ENCODE results near the gene ENTPD8.
A peak's percentile ranks its signal among the peaks of the same experiment; 100 is the strongest.
"Not testable (repeated sequence)": the region's sequence is repeated elsewhere in the genome, so short reads cannot be mapped to it uniquely, and the experiment has no call there.

Gene ENTPD8

DNA sequence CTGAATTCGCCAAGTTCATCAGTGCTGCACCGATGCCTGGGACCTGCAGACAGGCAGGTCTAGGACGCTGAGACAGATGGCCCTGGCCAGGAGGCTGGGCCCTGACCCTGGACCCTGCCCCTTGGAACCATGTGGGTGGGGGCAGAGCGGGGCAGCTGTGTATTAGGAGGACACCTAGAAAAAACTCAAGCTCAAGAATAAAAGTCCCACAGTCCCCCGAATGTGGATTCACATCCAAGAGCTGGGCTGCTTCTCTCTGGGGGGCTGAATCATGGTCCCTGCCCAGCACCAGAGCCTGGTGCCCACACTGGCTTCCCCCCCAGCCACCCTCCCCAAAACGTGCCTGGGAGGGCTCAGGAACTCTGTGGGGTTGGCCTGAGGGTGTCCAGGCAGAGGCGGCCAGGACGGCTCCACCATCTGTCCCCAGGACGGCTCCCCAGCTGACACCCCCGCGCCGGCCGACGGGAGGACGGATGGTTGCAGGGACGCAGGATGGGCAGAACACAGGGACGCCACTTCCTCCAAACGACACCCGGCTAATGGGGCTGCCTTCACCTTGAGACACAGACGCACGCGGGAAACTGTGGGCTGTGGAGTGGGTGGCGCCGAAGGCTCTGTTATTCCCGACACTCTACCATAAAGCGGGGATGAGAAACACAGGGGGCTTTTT is 53.1 kb downstream of the ENTPD8 start:
- Histone ChIP-seq H3K9me3 (replicated peaks in 1 of 2; ENCODE audit: control insufficient read depth in 2 of 2, insufficient read depth in 1 of 2, low read depth in 1 of 2, low read length in 2 of 2) (peaks cover 0 to 2% of the 10 kb centered on the region in 2 donors), H2AFZ (ENCODE audit: low read length) (no peak overlapping the region), H3K9ac (ENCODE audit: low read depth, low read length, poor library complexity) (peak overlapping the region; percentile 24), H3K4me2 (ENCODE audit: insufficient read depth, low read length, poor library complexity, severe bottlenecking) (no peak overlapping the region), H2BK15ac (ENCODE audit: low read length) (no peak overlapping the region), H4K91ac (ENCODE audit: low read depth, low read length, poor library complexity) (no peak overlapping the region), H2BK5ac (ENCODE audit: low read length) (peak overlapping the region; percentile 5), H2BK120ac (ENCODE audit: low read depth, low read length) (no peak overlapping the region), H3K79me1 (ENCODE audit: low read depth, low read length) (peaks cover 12% of the 10 kb centered on the region), H2AK5ac (ENCODE audit: low read depth, low read length) (peak overlapping the region; percentile 90), H3K23ac (ENCODE audit: low read depth, low read length, poor library complexity) (peak overlapping the region; percentile 17), H3K18ac (ENCODE audit: low read length) (no peak overlapping the region), H3K4me1 (ENCODE audit: control insufficient read depth in 2 of 2, insufficient read depth in 1 of 2, low read depth in 1 of 2, low read length in 2 of 2) (peaks cover 4 to 27% of the 10 kb centered on the region in 2 donors), H3K27me3 (ENCODE audit: control insufficient read depth in 3 of 3, insufficient read depth in 3 of 3, low read depth in 1 of 3, low read length in 3 of 3) (no peaks in the 10 kb centered on the region), H3K14ac (ENCODE audit: low read length) (peak overlapping the region; percentile 84), H3K4me3 (ENCODE audit: low read length in 2 of 2) (no peak overlapping the region), H2BK12ac (ENCODE audit: low read length) (no peak overlapping the region), H3K4ac (ENCODE audit: low read length) (no peak overlapping the region), H3K27ac (replicated peaks; ENCODE audit: low read length) (no peak overlapping the region), H4K8ac (ENCODE audit: low read depth, low read length) (no peak overlapping the region), H3K36me3 (replicated peaks in 1 of 2; ENCODE audit: control insufficient read depth in 2 of 2, insufficient read depth in 2 of 2, low read length in 2 of 2) (peaks cover 2 to 6% of the 10 kb centered on the region in 2 donors)
- DNase-seq (ENCODE audit: low spot score): no peak
- no CpG with 5 or more reads among the region's 26 CpGs for WGBS, 2 donors (ENCODE audit: extremely low coverage in 2 of 2, insufficient read length in 2 of 2, insufficient replicate concordance in 1 of 2)

DNA sequence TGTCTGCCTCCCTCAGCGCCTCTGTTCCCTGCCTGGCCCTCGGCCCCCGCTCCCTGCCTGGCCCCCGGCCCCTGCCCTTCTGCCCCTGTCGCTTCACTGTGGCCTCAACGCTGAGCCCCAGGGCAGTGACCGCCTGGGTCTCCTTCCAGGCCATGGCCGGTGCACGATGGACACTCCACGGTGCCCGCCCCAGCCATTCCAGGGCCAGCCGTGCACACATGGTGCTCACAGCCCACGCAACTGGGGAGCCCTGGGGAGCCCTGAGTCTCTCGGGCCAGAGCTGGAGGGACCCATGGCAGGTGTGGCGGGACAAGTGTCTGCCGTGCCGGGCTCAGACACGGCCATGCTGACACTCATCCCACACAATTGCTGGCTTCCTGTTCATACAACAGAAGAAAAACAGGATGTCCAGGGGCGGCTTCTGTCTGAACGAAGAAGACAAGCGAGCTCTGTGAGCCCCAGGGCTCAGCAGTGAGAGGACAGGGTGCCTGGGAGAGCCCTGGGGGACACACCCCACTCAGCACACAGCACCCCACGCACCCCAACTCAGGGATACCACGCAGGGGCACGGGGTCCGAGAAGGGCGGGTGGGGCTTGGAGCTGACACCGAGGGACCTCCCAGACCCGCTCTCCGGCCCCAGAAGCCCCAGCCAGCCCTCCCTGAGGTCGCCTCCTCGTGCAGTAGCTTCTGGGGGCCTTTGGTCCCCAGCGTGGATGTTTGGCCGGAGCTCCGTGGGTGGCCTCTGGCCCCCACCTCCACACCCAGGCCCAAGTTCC is 53.9 kb downstream of the ENTPD8 start:
- no CpG with 5 or more reads among the region's 34 CpGs for WGBS, 2 donors (ENCODE audit: extremely low coverage in 2 of 2, insufficient read length in 2 of 2, insufficient replicate concordance in 1 of 2)
- peaks cover 2 to 4% of the 10 kb centered on the region in 2 donors for H3K36me3 ChIP-seq (replicated peaks in 1 of 2; ENCODE audit: control insufficient read depth in 2 of 2, insufficient read depth in 2 of 2, low read length in 2 of 2)
- H3K4me3 ChIP-seq (ENCODE audit: low read length in 2 of 2): no peak overlapping the region
- H4K8ac ChIP-seq (ENCODE audit: low read depth, low read length): peak overlapping the region; percentile 92
- H3K4ac ChIP-seq (ENCODE audit: low read length): no peak overlapping the region
- H2AFZ ChIP-seq (ENCODE audit: low read length): no peak overlapping the region
- H3K27me3 ChIP-seq (ENCODE audit: control insufficient read depth in 3 of 3, insufficient read depth in 3 of 3, low read depth in 1 of 3, low read length in 3 of 3): no peaks in the 10 kb centered on the region
- H3K9ac ChIP-seq (ENCODE audit: low read depth, low read length, poor library complexity): peak overlapping the region; percentile 44
- no peak overlapping the region for H2BK12ac ChIP-seq (ENCODE audit: low read length)
- H2BK15ac ChIP-seq (ENCODE audit: low read length): peak overlapping the region; percentile 58
- peaks cover 4 to 33% of the 10 kb centered on the region in 2 donors for H3K4me1 ChIP-seq (ENCODE audit: control insufficient read depth in 2 of 2, insufficient read depth in 1 of 2, low read depth in 1 of 2, low read length in 2 of 2)
- peaks cover 0 to 2% of the 10 kb centered on the region in 2 donors for H3K9me3 ChIP-seq (replicated peaks in 1 of 2; ENCODE audit: control insufficient read depth in 2 of 2, insufficient read depth in 1 of 2, low read depth in 1 of 2, low read length in 2 of 2)
- H3K18ac ChIP-seq (ENCODE audit: low read length): peak overlapping the region; percentile 80
- no peak for DNase-seq (ENCODE audit: low spot score)
- H2BK5ac ChIP-seq (ENCODE audit: low read length): peak overlapping the region; percentile 5
- no peak overlapping the region for H3K27ac ChIP-seq (replicated peaks; ENCODE audit: low read length)
- peak overlapping the region; percentile 37 for H2AK5ac ChIP-seq (ENCODE audit: low read depth, low read length)
- no peak overlapping the region for H3K14ac ChIP-seq (ENCODE audit: low read length)
- no peak overlapping the region for H2BK120ac ChIP-seq (ENCODE audit: low read depth, low read length)
- no peak overlapping the region for H3K23ac ChIP-seq (ENCODE audit: low read depth, low read length, poor library complexity)
- no peak overlapping the region for H4K91ac ChIP-seq (ENCODE audit: low read depth, low read length, poor library complexity)
- peaks cover 16% of the 10 kb centered on the region for H3K79me1 ChIP-seq (ENCODE audit: low read depth, low read length)
- no peak overlapping the region for H3K4me2 ChIP-seq (ENCODE audit: insufficient read depth, low read length, poor library complexity, severe bottlenecking)

DNA sequence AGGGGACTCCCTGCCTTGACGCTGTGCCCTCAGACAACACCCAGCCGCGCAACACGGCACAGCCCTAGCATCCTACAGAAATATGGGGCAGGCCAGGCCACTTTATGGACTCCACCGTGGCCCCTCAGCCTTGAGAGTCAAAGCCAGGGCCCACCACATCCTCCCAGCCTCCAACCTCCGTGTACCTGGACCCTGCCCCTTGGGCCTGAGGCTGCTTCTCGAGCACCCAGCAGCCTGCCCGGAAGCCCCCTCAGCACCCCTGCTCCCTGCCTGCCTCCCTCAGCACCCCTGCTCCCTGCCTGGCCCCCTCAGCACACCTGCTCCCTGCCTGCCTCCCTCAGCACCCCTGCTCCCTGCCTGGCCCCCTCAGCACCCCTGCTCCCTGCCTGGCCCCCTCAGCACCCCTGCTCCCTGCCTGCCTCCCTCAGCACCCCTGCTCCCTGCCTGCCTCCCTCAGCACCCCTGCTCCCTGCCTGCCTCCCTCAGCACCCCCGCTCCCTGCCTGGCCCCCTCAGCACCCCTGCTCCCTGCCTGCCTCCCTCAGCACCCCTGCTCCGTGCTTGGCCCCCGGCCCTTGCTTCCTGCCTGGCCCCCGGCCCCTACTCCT is 54.5 kb downstream of the ENTPD8 start:
- not testable (repeated sequence) for H2BK5ac ChIP-seq (ENCODE audit: low read length); H3K36me3 ChIP-seq (replicated peaks in 1 of 2; ENCODE audit: control insufficient read depth in 2 of 2, insufficient read depth in 2 of 2, low read length in 2 of 2); DNase-seq (ENCODE audit: low spot score); H3K9me3 ChIP-seq (replicated peaks in 1 of 2; ENCODE audit: control insufficient read depth in 2 of 2, insufficient read depth in 1 of 2, low read depth in 1 of 2, low read length in 2 of 2); H2AK5ac ChIP-seq (ENCODE audit: low read depth, low read length); H3K14ac ChIP-seq (ENCODE audit: low read length); H3K4me2 ChIP-seq (ENCODE audit: insufficient read depth, low read length, poor library complexity, severe bottlenecking); H3K4ac ChIP-seq (ENCODE audit: low read length); H4K91ac ChIP-seq (ENCODE audit: low read depth, low read length, poor library complexity); H2BK12ac ChIP-seq (ENCODE audit: low read length); H2BK15ac ChIP-seq (ENCODE audit: low read length); H3K27me3 ChIP-seq (ENCODE audit: control insufficient read depth in 3 of 3, insufficient read depth in 3 of 3, low read depth in 1 of 3, low read length in 3 of 3); H3K23ac ChIP-seq (ENCODE audit: low read depth, low read length, poor library complexity); H2AFZ ChIP-seq (ENCODE audit: low read length); H3K4me3 ChIP-seq (ENCODE audit: low read length in 2 of 2); H3K27ac ChIP-seq (replicated peaks; ENCODE audit: low read length); H2BK120ac ChIP-seq (ENCODE audit: low read depth, low read length)
- peaks cover 4 to 33% of the 10 kb centered on the region in 2 donors for H3K4me1 ChIP-seq (ENCODE audit: control insufficient read depth in 2 of 2, insufficient read depth in 1 of 2, low read depth in 1 of 2, low read length in 2 of 2)
- H3K79me1 ChIP-seq (ENCODE audit: low read depth, low read length): peaks cover 16% of the 10 kb centered on the region
- peak overlapping the region; percentile 80 for H3K18ac ChIP-seq (ENCODE audit: low read length)
- H4K8ac ChIP-seq (ENCODE audit: low read depth, low read length): peak overlapping the region; percentile 92
- WGBS, 2 donors (ENCODE audit: extremely low coverage in 2 of 2, insufficient read length in 2 of 2, insufficient replicate concordance in 1 of 2): no CpG with 5 or more reads among the region's 12 CpGs
- H3K9ac ChIP-seq (ENCODE audit: low read depth, low read length, poor library complexity): peak overlapping the region; percentile 60
